Stimulated activated CD4-positive, alpha-beta T cell treated with anti-CD3 and anti-CD28 coated beads, Interleukin-1b, Interleukin-23, amount 100 ng/mL, for 1 hour (primary cell): ENCODE results near the gene GAMT.

Source experiments
- DNase-seq, 2 donors: peaks; one replicate each; pipeline ENCODE4 v3.0.0-alpha.2; 2020; ENCODE audit warnings: low read depth in 2 of 2

Gene GAMT

GRCh38 chr19:1365319-1366269 lies 35.7 kb downstream of the GAMT start:
- no peak for DNase-seq

GRCh38 chr19:1364070-1364704 lies 37.2 kb downstream of the GAMT start:
- no peak for DNase-seq

GRCh38 chr19:1363599-1363998 lies 37.7 kb downstream of the GAMT start:
- DNase-seq = no peak

- no peak for DNase-seq
Observed at GRCh38 chr19:1362387-1363257, 38.7 kb downstream of the GAMT start.

- no peak for DNase-seq
Observed at GRCh38 chr19:1361601-1362386, 39.5 kb downstream of the GAMT start.

- DNase-seq = no peak
Observed at GRCh38 chr19:1360818-1361461, 40.4 kb downstream of the GAMT start.

- no peak for DNase-seq
Observed at GRCh38 chr19:1360126-1360817, 41.1 kb downstream of the GAMT start.

GRCh38 chr19:1357531-1358109 lies 43.7 kb downstream of the GAMT start:
- DNase-seq = no peak

GRCh38 chr19:1356508-1356865 lies 44.9 kb downstream of the GAMT start:
- DNase-seq = no peak

- DNase-seq = no peak
Observed at GRCh38 chr19:1355568-1356507, 45.5 kb downstream of the GAMT start.

GRCh38 chr19:1354970-1355567 lies 46.3 kb downstream of the GAMT start:
- DNase-seq = no peak

- DNase-seq = no peak
Observed at GRCh38 chr19:1353144-1353543, 48.2 kb downstream of the GAMT start.

- no peak for DNase-seq
Observed at GRCh38 chr19:1351381-1351851, 49.9 kb downstream of the GAMT start.

GRCh38 chr19:1350867-1351266 lies 50.5 kb downstream of the GAMT start:
- no peak for DNase-seq

- DNase-seq = no peak
Observed at GRCh38 chr19:1349211-1349610, 52.1 kb downstream of the GAMT start.
